WTC11 (cell line): Measurements from ENCODE around the gene ANKS3. TPM values are rescaled to one million over a fixed set of nuclear protein-coding genes. Genes with fewer than 3 reads are reported as not detected.

Source experiments
- ATAC-seq: fragments of 200-7000 bp; cut with Tn5 transposase; 2 replicates; pipeline ENCODE4 v1.10.0; 2021; ENCODE audit warnings: mild to moderate bottlenecking, moderate library complexity
- CTCF ChIA-PET: fragments of 300-600 bp; sonication (Branson Sonifier 250); formaldehyde crosslinking; loops from one replicate; lab custom pipeline; 2021; ENCODE audit warnings: antibody characterized with exemption; lab: Charles Lee
- POLR2A ChIA-PET: fragments of 350-600 bp; sonication (Branson Sonifier 250); formaldehyde crosslinking; loops from one replicate; lab custom pipeline; 2021; ENCODE audit warnings: antibody characterized with exemption; lab: Charles Lee
- DNase-seq: peaks from one replicate; pipeline ENCODE4 v3.0.0; 2021; ENCODE audit warnings: low spot score
- H3K27ac Mint-ChIP-seq: 2 replicates; pipeline ENCODE4 v1.8.0; 2021; ENCODE audit warnings: mixed read lengths
- H3K27me3 Mint-ChIP-seq: 2 replicates; pipeline ENCODE4 v1.8.0; 2021; ENCODE audit warnings: low read depth, mild to moderate bottlenecking, moderate library complexity, mixed read lengths
- H3K36me3 Mint-ChIP-seq: 2 replicates; pipeline ENCODE4 v1.8.0; 2021; ENCODE audit warnings: mixed read lengths
- H3K4me1 Mint-ChIP-seq: 2 replicates; pipeline ENCODE4 v1.8.0; 2022; ENCODE audit warnings: mixed read lengths
- H3K4me3 Mint-ChIP-seq: 2 replicates; pipeline ENCODE4 v1.8.0; 2021; ENCODE audit warnings: mild to moderate bottlenecking, moderate library complexity, mixed read lengths
- H3K9me3 Mint-ChIP-seq: 2 replicates; pipeline ENCODE4 v1.8.0; 2021; ENCODE audit warnings: mixed read lengths
- CREB1 ChIP-seq: sonication (generic); formaldehyde crosslinking; IDR thresholded peaks from 2 replicates; pipeline ENCODE4 v1.8.0; 2023; ENCODE audit warnings: mild to moderate bottlenecking, missing genetic modification reagents
- CREM ChIP-seq: sonication (generic); formaldehyde crosslinking; IDR thresholded peaks from 2 replicates; pipeline ENCODE4 v1.8.1; 2022; ENCODE audit warnings: mild to moderate bottlenecking, missing genetic modification reagents, moderate library complexity
- ELF4 ChIP-seq: sonication (generic); formaldehyde crosslinking; IDR thresholded peaks from 2 replicates; pipeline ENCODE4 v1.8.1; 2022; ENCODE audit warnings: low read depth, mild to moderate bottlenecking, moderate library complexity, missing genetic modification reagents
- GTF2I ChIP-seq: fragments of 250-450 bp; sonication (Bioruptor Pico); conservative IDR thresholded peaks from 2 replicates; pipeline ENCODE4 v1.4.0; 2021; ENCODE audit warnings: mild to moderate bottlenecking
- KAT7 ChIP-seq: sonication (generic); formaldehyde crosslinking; IDR thresholded peaks from 2 replicates; pipeline ENCODE4 v1.8.1; 2023; ENCODE audit warnings: missing genetic modification reagents, mild to moderate bottlenecking, borderline replicate concordance
- NFYB ChIP-seq: sonication (generic); formaldehyde crosslinking; conservative IDR thresholded peaks from 2 replicates; pipeline ENCODE4 v1.8.0; 2022; ENCODE audit warnings: low read depth, missing genetic modification reagents
- PRRX2 ChIP-seq: fragments of 250-450 bp; sonication (Bioruptor Pico); IDR thresholded peaks from 2 replicates; pipeline ENCODE4 v1.8.0; 2021; ENCODE audit warnings: mild to moderate bottlenecking
- SOX15 ChIP-seq: fragments of 250-450 bp; sonication (Bioruptor Pico); IDR thresholded peaks from 2 replicates; pipeline ENCODE4 v1.9.0; 2021; ENCODE audit warnings: mild to moderate bottlenecking
- TEAD1 ChIP-seq: sonication (generic); formaldehyde crosslinking; IDR thresholded peaks from 2 replicates; pipeline ENCODE4 v1.8.0; 2022; ENCODE audit warnings: mild to moderate bottlenecking, missing genetic modification reagents
- TP53 ChIP-seq: sonication (generic); formaldehyde crosslinking; IDR thresholded peaks from 2 replicates; pipeline ENCODE4 v1.8.1; 2023; ENCODE audit warnings: mild to moderate bottlenecking, missing genetic modification reagents
- ZBTB21 ChIP-seq: sonication (generic); formaldehyde crosslinking; IDR thresholded peaks from 2 replicates; pipeline ENCODE4 v1.8.1; 2023; ENCODE audit warnings: mild to moderate bottlenecking, missing genetic modification reagents, borderline replicate concordance
- ZNF121 ChIP-seq: sonication (generic); formaldehyde crosslinking; IDR thresholded peaks from 2 replicates; pipeline ENCODE4 v1.8.0; 2023; ENCODE audit warnings: missing genetic modification reagents
- ZNF416 ChIP-seq: fragments of 250-450 bp; sonication (Bioruptor Pico); IDR thresholded peaks from 2 replicates; pipeline ENCODE4 v1.9.0; 2021; ENCODE audit warnings: mild to moderate bottlenecking, inconsistent platforms
- total RNA-seq: library from RNA; stranded (reverse); gene quantifications from 3 replicates; pipeline ENCODE4 v1.2.3, GENCODE V29; 2021
- TF ChIP-seq, protein P1 (sequence below): sonication (generic); formaldehyde crosslinking; IDR thresholded peaks from 2 replicates; pipeline ENCODE4 v1.8.1; 2023; ENCODE audit warnings: mild to moderate bottlenecking, missing genetic modification reagents, moderate library complexity
- TF ChIP-seq, protein P2 (sequence below): sonication (generic); formaldehyde crosslinking; IDR thresholded peaks from 2 replicates; pipeline ENCODE4 v1.8.1; 2023; ENCODE audit warnings: mild to moderate bottlenecking, moderate library complexity, missing genetic modification reagents
- TF ChIP-seq, protein P3 (sequence below): sonication (generic); formaldehyde crosslinking; IDR thresholded peaks from 2 replicates; pipeline ENCODE4 v1.8.0; 2023; ENCODE audit warnings: missing genetic modification reagents, mild to moderate bottlenecking, borderline replicate concordance
- TF ChIP-seq, protein P4 (sequence below): sonication (generic); formaldehyde crosslinking; conservative IDR thresholded peaks from 2 replicates; pipeline ENCODE4 v1.8.1; 2022; ENCODE audit warnings: mild to moderate bottlenecking, missing genetic modification reagents
- TF ChIP-seq, protein P5 (sequence below): fragments of 250-450 bp; sonication (Bioruptor Pico); IDR thresholded peaks from 2 replicates; pipeline ENCODE4 v1.9.0; 2021; ENCODE audit warnings: mild to moderate bottlenecking

The ANKS3 gene
- total RNA-seq, 1 experiment from 2014 or later = 35.6 TPM

DNA sequence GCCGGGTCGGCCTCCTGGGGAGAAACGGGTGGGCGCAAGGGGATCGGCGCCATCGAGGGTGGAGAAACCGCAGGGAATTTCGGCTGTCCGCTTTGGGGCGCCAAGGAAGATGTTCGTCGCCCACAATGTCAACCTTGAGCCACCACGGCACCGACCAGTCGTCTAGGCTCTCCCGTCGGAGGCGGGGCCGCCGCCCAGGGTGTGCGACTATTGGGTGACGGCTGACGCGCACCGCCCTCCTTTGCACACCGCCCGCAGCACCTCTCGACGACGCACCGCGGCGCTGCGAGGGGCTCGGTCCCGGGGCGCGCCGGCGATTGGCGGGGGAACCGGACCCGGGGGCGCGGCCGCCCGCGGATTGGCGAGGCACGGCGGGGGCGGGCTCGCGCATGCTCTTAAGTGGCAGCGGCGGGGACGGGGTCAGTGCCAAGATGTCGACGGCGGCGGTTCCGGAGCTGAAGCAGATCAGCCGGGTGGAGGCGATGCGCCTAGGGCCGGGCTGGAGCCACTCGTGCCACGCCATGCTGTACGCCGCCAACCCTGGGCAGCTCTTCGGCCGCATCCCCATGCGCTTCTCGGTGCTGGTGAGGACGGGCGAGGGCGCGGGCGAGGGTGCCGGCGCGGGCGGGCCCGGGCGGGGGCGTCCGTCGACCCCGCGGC is 40.6 kb downstream of the ANKS3 start, which contains the start of gene NUDT16L1 (continued):
- TF ChIP-seq, protein P1, sequence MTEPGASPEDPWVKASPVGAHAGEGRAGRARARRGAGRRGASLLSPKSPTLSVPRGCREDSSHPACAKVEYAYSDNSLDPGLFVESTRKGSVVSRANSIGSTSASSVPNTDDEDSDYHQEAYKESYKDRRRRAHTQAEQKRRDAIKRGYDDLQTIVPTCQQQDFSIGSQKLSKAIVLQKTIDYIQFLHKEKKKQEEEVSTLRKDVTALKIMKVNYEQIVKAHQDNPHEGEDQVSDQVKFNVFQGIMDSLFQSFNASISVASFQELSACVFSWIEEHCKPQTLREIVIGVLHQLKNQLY = no peak
- peak; percentile 89 for TF ChIP-seq NFYB
- TF ChIP-seq TEAD1 (CRISPR knock-in tag) = peak; percentile 71; the same call in 1 of the 2 replicates
- no peak; the same call in 1 of the 2 replicates for TF ChIP-seq ZNF416 (CRISPR knock-in tag)
- TF ChIP-seq, protein P2, sequence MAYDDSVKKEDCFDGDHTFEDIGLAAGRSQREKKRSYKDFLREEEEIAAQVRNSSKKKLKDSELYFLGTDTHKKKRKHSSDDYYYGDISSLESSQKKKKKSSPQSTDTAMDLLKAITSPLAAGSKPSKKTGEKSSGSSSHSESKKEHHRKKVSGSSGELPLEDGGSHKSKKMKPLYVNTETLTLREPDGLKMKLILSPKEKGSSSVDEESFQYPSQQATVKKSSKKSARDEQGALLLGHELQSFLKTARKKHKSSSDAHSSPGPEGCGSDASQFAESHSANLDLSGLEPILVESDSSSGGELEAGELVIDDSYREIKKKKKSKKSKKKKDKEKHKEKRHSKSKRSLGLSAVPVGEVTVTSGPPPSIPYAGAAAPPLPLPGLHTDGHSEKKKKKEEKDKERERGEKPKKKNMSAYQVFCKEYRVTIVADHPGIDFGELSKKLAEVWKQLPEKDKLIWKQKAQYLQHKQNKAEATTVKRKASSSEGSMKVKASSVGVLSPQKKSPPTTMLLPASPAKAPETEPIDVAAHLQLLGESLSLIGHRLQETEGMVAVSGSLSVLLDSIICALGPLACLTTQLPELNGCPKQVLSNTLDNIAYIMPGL (CRISPR knock-in tag) = peak; percentile 58
- TF ChIP-seq, protein P3, sequence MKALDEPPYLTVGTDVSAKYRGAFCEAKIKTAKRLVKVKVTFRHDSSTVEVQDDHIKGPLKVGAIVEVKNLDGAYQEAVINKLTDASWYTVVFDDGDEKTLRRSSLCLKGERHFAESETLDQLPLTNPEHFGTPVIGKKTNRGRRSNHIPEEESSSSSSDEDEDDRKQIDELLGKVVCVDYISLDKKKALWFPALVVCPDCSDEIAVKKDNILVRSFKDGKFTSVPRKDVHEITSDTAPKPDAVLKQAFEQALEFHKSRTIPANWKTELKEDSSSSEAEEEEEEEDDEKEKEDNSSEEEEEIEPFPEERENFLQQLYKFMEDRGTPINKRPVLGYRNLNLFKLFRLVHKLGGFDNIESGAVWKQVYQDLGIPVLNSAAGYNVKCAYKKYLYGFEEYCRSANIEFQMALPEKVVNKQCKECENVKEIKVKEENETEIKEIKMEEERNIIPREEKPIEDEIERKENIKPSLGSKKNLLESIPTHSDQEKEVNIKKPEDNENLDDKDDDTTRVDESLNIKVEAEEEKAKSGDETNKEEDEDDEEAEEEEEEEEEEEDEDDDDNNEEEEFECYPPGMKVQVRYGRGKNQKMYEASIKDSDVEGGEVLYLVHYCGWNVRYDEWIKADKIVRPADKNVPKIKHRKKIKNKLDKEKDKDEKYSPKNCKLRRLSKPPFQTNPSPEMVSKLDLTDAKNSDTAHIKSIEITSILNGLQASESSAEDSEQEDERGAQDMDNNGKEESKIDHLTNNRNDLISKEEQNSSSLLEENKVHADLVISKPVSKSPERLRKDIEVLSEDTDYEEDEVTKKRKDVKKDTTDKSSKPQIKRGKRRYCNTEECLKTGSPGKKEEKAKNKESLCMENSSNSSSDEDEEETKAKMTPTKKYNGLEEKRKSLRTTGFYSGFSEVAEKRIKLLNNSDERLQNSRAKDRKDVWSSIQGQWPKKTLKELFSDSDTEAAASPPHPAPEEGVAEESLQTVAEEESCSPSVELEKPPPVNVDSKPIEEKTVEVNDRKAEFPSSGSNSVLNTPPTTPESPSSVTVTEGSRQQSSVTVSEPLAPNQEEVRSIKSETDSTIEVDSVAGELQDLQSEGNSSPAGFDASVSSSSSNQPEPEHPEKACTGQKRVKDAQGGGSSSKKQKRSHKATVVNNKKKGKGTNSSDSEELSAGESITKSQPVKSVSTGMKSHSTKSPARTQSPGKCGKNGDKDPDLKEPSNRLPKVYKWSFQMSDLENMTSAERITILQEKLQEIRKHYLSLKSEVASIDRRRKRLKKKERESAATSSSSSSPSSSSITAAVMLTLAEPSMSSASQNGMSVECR = peak; percentile 73; the same call in 1 of the 2 replicates
- 0 out of 2 replicates have a peak, but pooled peaks have one; percentile 73 for TF ChIP-seq PRRX2 (CRISPR knock-in tag)

DNA sequence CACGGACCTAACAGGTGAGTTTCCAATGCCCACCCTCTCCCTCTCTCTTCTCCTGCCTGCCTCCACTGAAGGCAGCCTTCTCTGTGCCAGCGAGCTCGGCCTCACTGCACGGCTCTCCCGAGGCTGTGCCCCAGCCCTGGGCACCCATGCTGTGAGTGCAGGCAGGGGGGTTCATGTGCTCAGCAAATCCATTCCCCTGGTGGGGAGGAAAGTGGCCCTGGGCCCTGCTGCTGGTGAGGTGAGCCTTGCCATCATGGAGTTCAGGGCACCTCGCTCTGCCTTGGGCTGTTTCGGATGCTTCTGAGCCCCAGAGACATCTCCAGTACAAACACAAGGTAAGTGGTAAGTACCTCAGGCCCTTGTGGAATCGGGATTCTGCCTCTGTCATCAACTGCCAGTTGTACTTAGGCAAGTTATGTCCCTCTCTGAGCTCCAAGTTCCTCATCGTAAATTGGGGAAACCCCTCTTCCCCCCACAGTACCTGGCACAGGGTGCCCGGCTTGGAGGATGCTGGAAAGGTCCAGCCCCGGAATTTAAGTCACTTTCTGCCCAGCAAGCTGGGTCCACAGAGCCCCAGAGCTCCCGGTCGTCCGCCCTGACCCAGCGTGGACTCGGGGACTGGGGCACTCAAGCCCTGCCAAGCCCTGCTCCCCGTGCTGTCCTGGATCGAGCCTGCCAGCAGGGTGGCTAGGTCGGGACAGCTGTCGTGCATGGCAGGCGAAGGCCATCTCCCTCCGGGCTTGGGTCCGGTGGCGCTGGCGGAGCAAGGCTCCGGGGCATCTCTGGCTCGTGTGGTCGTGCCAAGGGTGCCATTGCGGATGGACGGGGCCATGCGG is 41.4 kb downstream of the ANKS3 start:
- Mint-ChIP-seq H3K9me3 (no peaks in the 10 kb centered on the region), H3K4me1 (no peaks in the 10 kb centered on the region), H3K27ac (peak overlapping the region; percentile 19; the same call in 1 of the 2 replicates), H3K36me3 (no peaks in the 10 kb centered on the region; the same call in 1 of the 2 replicates), H3K27me3 (no peaks in the 10 kb centered on the region), H3K4me3 (peak overlapping the region; percentile 67)
- DNase-seq (no peak), ATAC-seq (peak; percentile 0)
- ChIA-PET CTCF (interaction anchor here (0.7 to 6.5 kb wide), 5 partner anchors 10 to 290 kb away, joined by 3 to 63 read pairs (median 10); partner anchors contain the start of genes MGRN1 and ROGDI), POLR2A (interaction anchor here (0.5 to 1.2 kb wide), 4 partner anchors 10 to 112 kb away, joined by 3 read pairs; no protein-coding TSS in a partner anchor)
- TF ChIP-seq, protein P2 (CRISPR knock-in tag) = no peak
- TF ChIP-seq SOX15 (CRISPR knock-in tag) (no peak), TP53 (CRISPR knock-in tag) (no peak), CREB1 (CRISPR knock-in tag) (no peak), ZNF416 (CRISPR knock-in tag) (peak; percentile 70; the same call in 1 of the 2 replicates), GTF2I (CRISPR knock-in tag) (0 out of 2 replicates have a peak, but pooled peaks have one; percentile 15), ZNF121 (CRISPR knock-in tag) (no peak), ZBTB21 (no peak), CREM (CRISPR knock-in tag) (no peak), PRRX2 (CRISPR knock-in tag) (0 out of 2 replicates have a peak, but pooled peaks have one; percentile 30), ELF4 (CRISPR knock-in tag) (no peak), KAT7 (CRISPR knock-in tag) (0 out of 2 replicates have a peak, but pooled peaks have one; percentile 59)
- TF ChIP-seq, protein P4, sequence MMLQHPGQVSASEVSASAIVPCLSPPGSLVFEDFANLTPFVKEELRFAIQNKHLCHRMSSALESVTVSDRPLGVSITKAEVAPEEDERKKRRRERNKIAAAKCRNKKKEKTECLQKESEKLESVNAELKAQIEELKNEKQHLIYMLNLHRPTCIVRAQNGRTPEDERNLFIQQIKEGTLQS (CRISPR knock-in tag) = no peak
- TF ChIP-seq, protein P5, sequence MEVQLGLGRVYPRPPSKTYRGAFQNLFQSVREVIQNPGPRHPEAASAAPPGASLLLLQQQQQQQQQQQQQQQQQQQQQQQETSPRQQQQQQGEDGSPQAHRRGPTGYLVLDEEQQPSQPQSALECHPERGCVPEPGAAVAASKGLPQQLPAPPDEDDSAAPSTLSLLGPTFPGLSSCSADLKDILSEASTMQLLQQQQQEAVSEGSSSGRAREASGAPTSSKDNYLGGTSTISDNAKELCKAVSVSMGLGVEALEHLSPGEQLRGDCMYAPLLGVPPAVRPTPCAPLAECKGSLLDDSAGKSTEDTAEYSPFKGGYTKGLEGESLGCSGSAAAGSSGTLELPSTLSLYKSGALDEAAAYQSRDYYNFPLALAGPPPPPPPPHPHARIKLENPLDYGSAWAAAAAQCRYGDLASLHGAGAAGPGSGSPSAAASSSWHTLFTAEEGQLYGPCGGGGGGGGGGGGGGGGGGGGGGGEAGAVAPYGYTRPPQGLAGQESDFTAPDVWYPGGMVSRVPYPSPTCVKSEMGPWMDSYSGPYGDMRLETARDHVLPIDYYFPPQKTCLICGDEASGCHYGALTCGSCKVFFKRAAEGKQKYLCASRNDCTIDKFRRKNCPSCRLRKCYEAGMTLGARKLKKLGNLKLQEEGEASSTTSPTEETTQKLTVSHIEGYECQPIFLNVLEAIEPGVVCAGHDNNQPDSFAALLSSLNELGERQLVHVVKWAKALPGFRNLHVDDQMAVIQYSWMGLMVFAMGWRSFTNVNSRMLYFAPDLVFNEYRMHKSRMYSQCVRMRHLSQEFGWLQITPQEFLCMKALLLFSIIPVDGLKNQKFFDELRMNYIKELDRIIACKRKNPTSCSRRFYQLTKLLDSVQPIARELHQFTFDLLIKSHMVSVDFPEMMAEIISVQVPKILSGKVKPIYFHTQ (CRISPR knock-in tag) = peak; percentile 80; the same call in 1 of the 2 replicates
